ENCODE data around the gene RBM22.

GRCh38 chr5:150672884-150673275 is 28.0 kb downstream of the RBM22 start:
- TF ChIP-seq ELF4 (IDR thresholded peaks at IDR 0.05) (no peak), TARDBP (IDR thresholded peaks at IDR 0.05) (no peak), FOXK2 (IDR thresholded peaks at IDR 0.05) (no peak), FOXM1 (IDR thresholded peaks at IDR 0.05; ENCODE audit: borderline replicate concordance) (no peak), SUZ12 (IDR thresholded peaks at IDR 0.05) (no peak), ZNF384 (IDR thresholded peaks at IDR 0.05) (no peak), FOXA1 (IDR thresholded peaks at IDR 0.05) (no peak), LEF1 (IDR thresholded peaks at IDR 0.05; ENCODE audit: borderline replicate concordance) (no peak), NFRKB (IDR thresholded peaks at IDR 0.05) (no peak), CTBP1 (IDR thresholded peaks at IDR 0.05; ENCODE audit: borderline replicate concordance) (no peak), PKNOX1 (IDR thresholded peaks at IDR 0.05) (no peak), SP1 (IDR thresholded peaks at IDR 0.05) (no peak)

Measured in HEK293T (cell line).